PC-9 (cell line): ENCODE results near the gene NPR2. TPM values are rescaled to one million over a fixed set of nuclear protein-coding genes. Genes with fewer than 3 reads are reported as not detected.

Experiments used
- BruUV-seq: library from RNA; stranded (reverse); fragments of 400-500 nt; replicated peaks from 2 replicates; lab custom pipeline; 2021; lab: Mats Ljungman, UMichigan
- CTCF ChIA-PET: fragments of 300-600 bp; sonication (Branson Sonifier 250); formaldehyde crosslinking; loops from one replicate; lab custom pipeline; 2022; ENCODE audit warnings: antibody characterized with exemption; lab: Charles Lee
- POLR2A ChIA-PET: fragments of 300-600 bp; sonication (Branson Sonifier 250); formaldehyde crosslinking; loops from one replicate; lab custom pipeline; 2022; ENCODE audit warnings: antibody characterized with exemption; ENCODE audit not compliant: unreplicated experiment; lab: Charles Lee
- DNase-seq, 2 experiments: peaks; one replicate each; pipeline versions ENCODE4 v3.0.0 to v3.0.0-alpha.2; 2015 to 2022; ENCODE audit warnings: mixed read lengths in 1 of 2
- H2AFZ ChIP-seq: fragments of 200-600 bp; sonication (generic); 2 replicates; pipeline ENCODE4 v1.8.1; 2017; ENCODE audit warnings: antibody characterized with exemption
- H3F3A ChIP-seq: fragments of 200-600 bp; sonication (generic); 2 replicates; pipeline ENCODE4 v1.8.1; 2017; ENCODE audit warnings: antibody characterized with exemption, mild to moderate bottlenecking, low read depth; ENCODE audit not compliant: insufficient read depth
- H3K27ac ChIP-seq: fragments of 200-600 bp; sonication (generic); 2 replicates; pipeline ENCODE4 v1.6.1; 2016; ENCODE audit warnings: mixed run types
- H3K27me3 ChIP-seq: fragments of 200-600 bp; sonication (generic); 2 replicates; pipeline ENCODE4 v1.6.1; 2016; ENCODE audit warnings: low read depth, mixed run types; ENCODE audit not compliant: insufficient read depth
- H3K36me3 ChIP-seq: fragments of 200-600 bp; sonication (generic); 2 replicates; pipeline ENCODE4 v1.6.1; 2016; ENCODE audit warnings: low read depth, mixed run types
- H3K4me1 ChIP-seq: fragments of 200-600 bp; sonication (generic); replicated peaks from 2 replicates; pipeline ENCODE4 v1.6.1; 2016; ENCODE audit warnings: mixed run types; ENCODE audit not compliant: insufficient read depth
- H3K4me2 ChIP-seq: fragments of 200-600 bp; sonication (generic); 2 replicates; pipeline ENCODE4 v1.6.1; 2017; ENCODE audit warnings: mixed run types
- H3K4me3 ChIP-seq: fragments of 200-600 bp; sonication (generic); 2 replicates; pipeline ENCODE4 v1.6.1; 2016; ENCODE audit warnings: mixed run types
- H3K79me2 ChIP-seq: fragments of 200-600 bp; sonication (generic); 2 replicates; pipeline ENCODE4 v1.6.1; 2017; ENCODE audit warnings: low read depth, mixed run types
- H3K9me2 ChIP-seq: fragments of 200-600 bp; sonication (generic); 2 replicates; pipeline ENCODE4 v1.8.1; 2017; ENCODE audit warnings: mild to moderate bottlenecking; ENCODE audit not compliant: insufficient read depth
- H3K9me3 ChIP-seq: fragments of 200-600 bp; sonication (generic); 2 replicates; pipeline ENCODE4 v1.8.1; 2016; ENCODE audit warnings: low read depth; ENCODE audit not compliant: insufficient read depth
- H4K20me1 ChIP-seq: fragments of 200-600 bp; sonication (generic); 2 replicates; pipeline ENCODE4 v1.8.1; 2017; ENCODE audit not compliant: insufficient read depth
- CTCF ChIP-seq: fragments of 200-600 bp; sonication (generic); conservative IDR thresholded peaks from 2 replicates; pipeline ENCODE4 v1.6.1; 2017; ENCODE audit warnings: mixed run types, antibody characterized with exemption, mild to moderate bottlenecking, moderate library complexity
- EZH2 ChIP-seq: fragments of 200-600 bp; sonication (generic); IDR thresholded peaks from 2 replicates; pipeline ENCODE4 v1.8.0; 2017; ENCODE audit warnings: antibody characterized with exemption, low read depth
- intact Hi-C: fragments of 100-400 bp; cut with micrococcal nuclease; formaldehyde crosslinking; loops from one replicate; pipeline ENCODE4 v1.10.0; 2022; ENCODE audit not compliant: unreplicated experiment
- total RNA-seq: library from RNA; stranded (reverse); gene quantifications from 2 replicates; pipeline ENCODE4 v1.2.3, GENCODE V29; 2021

The NPR2 gene
- total RNA-seq, 1 experiment from 2014 or later: 11.3 TPM

GRCh38 chr9:35789541-35789940 is 1.9 kb upstream of the NPR2 start:
- Histone ChIP-seq H3F3A (peaks cover 4% of the 10 kb centered on the region; the same call in 1 of the 2 replicates), H4K20me1 (no peaks in the 10 kb centered on the region), H2AFZ (no peak overlapping the region), H3K27ac (no peak overlapping the region), H3K36me3 (no peaks in the 10 kb centered on the region), H3K79me2 (no peaks in the 10 kb centered on the region), H3K4me3 (no peak overlapping the region), H3K9me3 (no peaks in the 10 kb centered on the region), H3K27me3 (no peaks in the 10 kb centered on the region), H3K4me1 (no peaks in the 10 kb centered on the region), H3K9me2 (no peaks in the 10 kb centered on the region), H3K4me2 (no peak overlapping the region)
- intact Hi-C loops: no loop called here
- no TSS peak for BruUV-seq
- CTCF ChIA-PET: interaction anchor here (0.6 to 1.3 kb wide), 3 partner anchors 93 to 394 kb away, joined by 3 to 13 read pairs (median 8); no protein-coding TSS in a partner anchor
- no peak for TF ChIP-seq CTCF
- TF ChIP-seq EZH2: no peak
- DNase-seq: no peak
- POLR2A ChIA-PET: no interaction called here

GRCh38 chr9:35790025-35790384 is 1.4 kb upstream of the NPR2 start:
- Histone ChIP-seq H3K27me3 (no peaks in the 10 kb centered on the region), H3F3A (peaks cover 4% of the 10 kb centered on the region; the same call in 1 of the 2 replicates), H4K20me1 (no peaks in the 10 kb centered on the region), H3K9me2 (no peaks in the 10 kb centered on the region), H3K4me2 (no peak overlapping the region), H3K27ac (no peak overlapping the region), H3K4me3 (no peak overlapping the region), H3K36me3 (no peaks in the 10 kb centered on the region), H3K79me2 (no peaks in the 10 kb centered on the region), H2AFZ (no peak overlapping the region), H3K4me1 (no peaks in the 10 kb centered on the region), H3K9me3 (no peaks in the 10 kb centered on the region)
- no peak for DNase-seq
- no TSS peak for BruUV-seq
- POLR2A ChIA-PET: no interaction called here
- CTCF ChIA-PET: interaction anchor here (0.6 to 1.2 kb wide), 5 partner anchors 22 to 393 kb away, joined by 3 to 13 read pairs (median 4); partner anchors contain the start of gene SPAG8
- intact Hi-C loops: loop anchor here (1.0 kb wide), 2 partner anchors 92 to 233 kb away; no protein-coding TSS in a partner anchor
- TF ChIP-seq EZH2: no peak
- TF ChIP-seq CTCF: no peak

GRCh38 chr9:35790385-35791296 is 750 bp upstream of the NPR2 start:
- no TSS peak for BruUV-seq
- H3K36me3 ChIP-seq: no peaks in the 10 kb centered on the region
- H3K9me3 ChIP-seq: no peaks in the 10 kb centered on the region
- CTCF ChIA-PET: interaction anchor here (0.6 to 1.2 kb wide), 5 partner anchors 22 to 393 kb away, joined by 3 to 13 read pairs (median 4); partner anchors contain the start of gene SPAG8
- H3K4me2 ChIP-seq: no peak overlapping the region
- H3K4me1 ChIP-seq: 0 out of 2 replicates have a peak, but pooled peaks cover 4% of the 10 kb centered on the region
- TF ChIP-seq CTCF (peak; percentile 80), EZH2 (no peak)
- H3K9me2 ChIP-seq: no peaks in the 10 kb centered on the region
- DNase-seq: peak in 1 of 2 experiments; percentile 34
- H3K79me2 ChIP-seq: no peaks in the 10 kb centered on the region
- no peak overlapping the region for H3K27ac ChIP-seq
- H3K4me3 ChIP-seq: no peak overlapping the region
- peaks cover 4% of the 10 kb centered on the region; the same call in 1 of the 2 replicates for H3F3A ChIP-seq
- H3K27me3 ChIP-seq: no peaks in the 10 kb centered on the region
- H4K20me1 ChIP-seq: no peaks in the 10 kb centered on the region
- POLR2A ChIA-PET: no interaction called here
- intact Hi-C loops: loop anchor here (1.0 kb wide), 2 partner anchors 92 to 233 kb away; no protein-coding TSS in a partner anchor
- H2AFZ ChIP-seq: no peak overlapping the region
